K562 (cell line): ENCODE measurements around the gene CNDP1. TPM values are rescaled to one million over a fixed set of nuclear protein-coding genes. Genes with fewer than 3 reads are reported as not detected.

Source experiments
- ATAC-seq: fragments of 200-7000 bp; cut with Tn5 transposase; 3 replicates; pipeline ENCODE4 v1.9.1; 2020; ENCODE audit warnings: moderate library complexity
- BruUV-seq: library from RNA; stranded (reverse); fragments of 400-500 nt; replicated peaks from 2 replicates; lab custom pipeline; 2021; lab: Mats Ljungman, UMichigan
- CTCF ChIA-PET: fragments of 300-600 bp; formaldehyde crosslinking; extraction: SDS; loops from one replicate; lab custom pipeline; 2021; ENCODE audit warnings: low intra/inter-chr PET ratio; lab: Yijun Ruan, JAX
- POLR2A ChIA-PET: fragments of 300-600, 350-650 bp; sonication (Branson Sonifier 250); formaldehyde crosslinking; extraction: SDS; loops from one replicate; lab custom pipeline; 2021; ENCODE audit warnings: antibody characterized with exemption, inconsistent platforms; lab: Yijun Ruan, JAX
- DNase-seq, 4 experiments: peaks; one replicate each; pipeline versions ENCODE4 v3.0.0 to v3.0.0-alpha.2; 2011 to 2018; ENCODE audit warnings: low spot score in 3 of 4, mixed read lengths in 3 of 4; ENCODE audit errors: extremely low read depth in 1 of 4
- FAIRE-seq: peaks from 2 replicates; lab custom pipeline; 2011; peaks lifted over from hg19 to GRCh38; lab: Jason Lieb, UNC
- H2AFZ ChIP-seq: 2 replicates; pipeline ENCODE4 v1.6.0; 2011; ENCODE audit warnings: low read depth, low read length, control low read depth, inconsistent platforms
- H3K27ac ChIP-seq: fragments of 200-600 bp; 3 replicates; pipeline ENCODE4 v1.8.0; 2011; ENCODE audit warnings: low read depth, mild to moderate bottlenecking, control low read depth, inconsistent platforms, low read length, moderate library complexity, mixed read lengths; ENCODE audit errors: extremely low read depth
- H3K27me3 ChIP-seq, 2 experiments: fragments of 300-600 bp in 1 of 2; 2 replicates in 1 of 2; 3 replicates in 1 of 2; pipeline versions ENCODE4 v1.6.0 to v1.8.0; 2011; ENCODE audit warnings: inconsistent platforms in 2 of 2, low read length in 2 of 2, mild to moderate bottlenecking in 1 of 2, mixed read lengths in 1 of 2, moderate library complexity in 1 of 2; ENCODE audit not compliant: control insufficient read depth in 2 of 2, insufficient read depth in 2 of 2
- H3K36me3 ChIP-seq: fragments of 300-600 bp; 3 replicates; pipeline ENCODE4 v1.8.0; 2011; ENCODE audit warnings: mild to moderate bottlenecking, low read length, inconsistent platforms; ENCODE audit not compliant: control insufficient read depth, insufficient read depth
- H3K4me1 ChIP-seq, 2 experiments: fragments of 200-600 bp in 1 of 2; replicated peaks in 1 of 2; 2 replicates in 1 of 2; 3 replicates in 1 of 2; pipeline versions ENCODE4 v1.5.1 to v1.8.0; 2011; ENCODE audit warnings: inconsistent platforms in 2 of 2, low read length in 2 of 2, mild to moderate bottlenecking in 1 of 2, mixed read lengths in 1 of 2, moderate library complexity in 1 of 2; ENCODE audit not compliant: control insufficient read depth in 2 of 2, insufficient read depth in 2 of 2
- H3K4me2 ChIP-seq: 2 replicates; pipeline ENCODE4 v1.6.1; 2011; ENCODE audit warnings: low read length, control low read depth, inconsistent platforms, mixed read lengths; ENCODE audit not compliant: insufficient read depth
- H3K4me3 ChIP-seq: fragments of 200-600 bp; sonication (generic), shearing (Covaris generic); 2 replicates; pipeline ENCODE4 v1.5.1; 2016; ENCODE audit warnings: control low read depth, inconsistent platforms
- H3K79me2 ChIP-seq: fragments of 200-600 bp; 3 replicates; pipeline ENCODE4 v1.8.0; 2011; ENCODE audit warnings: low read length, inconsistent platforms; ENCODE audit not compliant: control insufficient read depth, insufficient read depth
- H3K9ac ChIP-seq, 2 experiments: 2 replicates each; pipeline versions ENCODE4 v1.6.0 to v1.6.1; 2011; ENCODE audit warnings: low read depth in 2 of 2, low read length in 2 of 2, control low read depth in 1 of 2, inconsistent platforms in 1 of 2, mild to moderate bottlenecking in 1 of 2, mixed read lengths in 1 of 2; ENCODE audit not compliant: insufficient read depth in 1 of 2
- H3K9me1 ChIP-seq: one replicate; pipeline ENCODE4 v1.6.0; 2011; ENCODE audit warnings: inconsistent platforms, mild to moderate bottlenecking, low read length, moderate library complexity; ENCODE audit not compliant: control insufficient read depth, insufficient read depth
- H3K9me3 ChIP-seq: replicated peaks from 2 replicates; pipeline ENCODE4 v1.5.1; 2011; ENCODE audit warnings: low read depth, low read length, inconsistent platforms; ENCODE audit not compliant: control insufficient read depth, insufficient read depth
- H4K20me1 ChIP-seq: replicated peaks from 2 replicates; pipeline ENCODE4 v1.6.1; 2011; ENCODE audit warnings: low read length, inconsistent platforms, mixed read lengths; ENCODE audit not compliant: control insufficient read depth, insufficient read depth
- ESRRA ChIP-seq: fragments of 450-650 bp; IDR thresholded peaks from 2 replicates; pipeline ENCODE4 v1.6.1; 2014; ENCODE audit warnings: low read depth, mild to moderate bottlenecking, moderate library complexity, borderline replicate concordance
- KAT2B ChIP-seq: IDR thresholded peaks from one replicate; pipeline ENCODE4 v1.6.1; 2012; ENCODE audit warnings: low read depth, mild to moderate bottlenecking, control low read depth, inconsistent platforms, low read length, moderate library complexity
- LARP7 ChIP-seq: fragments of 450-650 bp; IDR thresholded peaks from 2 replicates; pipeline ENCODE4 v1.6.1; 2016
- NFE2 ChIP-seq: IDR thresholded peaks from 2 replicates; pipeline ENCODE4 v1.6.1; 2014; ENCODE audit warnings: antibody characterized with exemption, low read depth
- PHF20 ChIP-seq: fragments of 450-650 bp; IDR thresholded peaks from 2 replicates; pipeline ENCODE4 v1.6.1; 2018; ENCODE audit not compliant: partially characterized antibody
- RBM17 ChIP-seq: fragments of 200-400 bp; formaldehyde crosslinking; IDR thresholded peaks from 2 replicates; pipeline ENCODE4 v1.6.1; 2017; ENCODE audit warnings: low read depth, mild to moderate bottlenecking, low read length, borderline replicate concordance
- RCOR1 ChIP-seq, 2 experiments: IDR thresholded peaks; 2 replicates each; pipeline ENCODE4 v1.6.1; 2012; ENCODE audit warnings: low read depth in 2 of 2, low read length in 2 of 2, borderline replicate concordance in 1 of 2, improper control_type of control experiment in 1 of 2
- RFX5 ChIP-seq: IDR thresholded peaks from 2 replicates; pipeline ENCODE4 v1.6.1; 2011; ENCODE audit warnings: low read depth, mild to moderate bottlenecking, improper control_type of control experiment, low read length
- ZBED1 ChIP-seq: IDR thresholded peaks from 2 replicates; pipeline ENCODE4 v1.6.1; 2014
- ZNF134 ChIP-seq: fragments of 250-450 bp; sonication (Bioruptor Pico); conservative IDR thresholded peaks from 2 replicates; pipeline ENCODE4 v1.4.0; 2020
- ZNF57 ChIP-seq: fragments of 450-650 bp; formaldehyde crosslinking; IDR thresholded peaks from 2 replicates; pipeline ENCODE4 v1.4.0; 2020; ENCODE audit warnings: mild to moderate bottlenecking, moderate library complexity
- ZNF707 ChIP-seq: fragments of 250-450 bp; sonication (Bioruptor Pico); conservative IDR thresholded peaks from 2 replicates; pipeline ENCODE4 v1.8.0; 2022; ENCODE audit warnings: inconsistent platforms, mild to moderate bottlenecking, moderate library complexity
- WGBS: fragments of 100-300 bp; shearing (Covaris generic); methylation state at CpG from one replicate; pipeline ENCODE4 v1.1.6; 2016; ENCODE audit warnings: low coverage, mixed read lengths; ENCODE audit not compliant: insufficient coverage; ENCODE audit errors: missing lambda C conversion rate; 5-methylcytosine and 5-hydroxymethylcytosine counted together
- in situ Hi-C: fragments of 300-500 bp; cut with MboI; formaldehyde crosslinking; loops from 4 replicates; pipeline ENCODE4 v1.15.0; 2018; ENCODE audit warnings: inconsistent platforms, mixed read lengths
- intact Hi-C: fragments of 100-400 bp; cut with micrococcal nuclease; formaldehyde crosslinking; loops from 2 replicates; pipeline ENCODE4 v1.14.2; 2022
- polyA plus RNA-seq, 8 experiments: library from polyadenylated mRNA; depleted of rRNA in 4 of 8; stranded (reverse) in 5 of 8; unstranded in 3 of 8; fragments of >200 nt; fragmentation: Nextera tagmentation in 2 of 8; fragmentation: Illumina TruSeq in 1 of 8; extraction: Ambion mirVana in 2 of 8; extraction: Trizol in 1 of 8; gene quantifications; 2 replicates each; pipeline versions ENCODE4 v1.2.1 to v1.2.3, GENCODE V29; 2011 to 2014; ENCODE audit warnings: inconsistent platforms in 1 of 8, missing spikeins in 1 of 8
- total RNA-seq, 7 experiments: library from RNA; depleted of rRNA in 6 of 7; stranded (reverse); fragments of >200 nt in 6 of 7; fragmentation: Illumina TruSeq in 2 of 7; extraction: Trizol in 2 of 7; gene quantifications; 2 replicates each; pipeline versions ENCODE4 v1.2.1 to v1.2.3, GENCODE V29; 2011 to 2021; ENCODE audit warnings: low replicate concordance in 1 of 7
- TF ChIP-seq, protein P1 (sequence below): fragments of 250-450 bp; sonication (Bioruptor Pico); IDR thresholded peaks from 2 replicates; pipeline ENCODE4 v1.8.0; 2022; ENCODE audit warnings: inconsistent platforms
- TF ChIP-seq, protein P2 (sequence below), 2 experiments: fragments of 450-650 bp; formaldehyde crosslinking in 1 of 2; IDR thresholded peaks; 2 replicates each; pipeline versions ENCODE4 v1.4.0 to v1.6.1; 2014 to 2020; ENCODE audit warnings: mild to moderate bottlenecking in 2 of 2, borderline replicate concordance in 1 of 2, low read depth in 1 of 2

Gene CNDP1
- total and polyA plus RNA-seq, 9 of the 15 experiments (the other 6 are each of a cell fraction or from before 2014, with no cell fraction given), result not detected

DNA sequence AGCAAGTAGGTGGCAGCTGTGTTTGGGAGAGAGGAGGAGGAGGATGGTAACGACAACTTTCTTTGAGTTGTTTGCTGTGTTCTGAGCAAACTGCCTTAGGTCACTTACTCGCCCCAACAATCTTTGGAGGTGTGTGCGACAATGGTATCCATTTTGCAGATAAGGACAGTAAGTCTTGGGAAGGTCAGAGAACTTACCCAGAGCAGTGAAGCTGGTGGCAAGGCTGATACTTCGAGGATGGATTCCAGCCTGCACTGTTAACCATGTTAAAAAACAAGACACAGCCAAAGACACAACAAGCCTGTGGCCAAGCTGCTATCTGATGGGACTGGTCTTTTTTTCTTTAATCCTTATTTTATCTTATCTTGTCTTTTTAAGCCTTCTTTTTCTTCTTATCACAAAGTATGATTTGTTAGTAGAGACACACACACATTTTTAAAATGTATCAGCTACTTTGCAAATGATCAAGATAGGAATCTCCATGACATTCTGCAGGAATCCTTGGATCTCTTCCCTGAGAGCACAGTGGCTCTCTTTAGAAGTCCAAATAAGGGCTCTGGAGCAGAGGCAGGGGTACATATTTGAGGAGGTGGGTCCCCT is 27.9 kb downstream of the CNDP1 start:
- WGBS, result 3% methylated on average over 4 of the region's 4 CpGs
- Histone ChIP-seq H3K9ac (no peak overlapping the region), H3K9me3 (no peaks in the 10 kb centered on the region), H3K4me3 (no peak overlapping the region), H3K4me1 (no peaks in the 10 kb centered on the region), H4K20me1 (no peaks in the 10 kb centered on the region), H2AFZ (no peak overlapping the region), H3K9me1 (no peaks in the 10 kb centered on the region), H3K4me2 (no peak overlapping the region), H3K79me2 (no peaks in the 10 kb centered on the region), H3K27me3 (peaks cover 8 to 17% of the 10 kb centered on the region in 2 experiments; a peak in 3 of 5 replicates), H3K27ac (no peak overlapping the region), H3K36me3 (no peaks in the 10 kb centered on the region)
- no peak for FAIRE-seq
- intact Hi-C loops (no loop called here), in situ Hi-C loops (no loop called here)
- ChIA-PET POLR2A (interaction anchor here (0.7 kb wide), 1 partner anchor 589 kb away, joined by 3 read pairs; no protein-coding TSS in a partner anchor), CTCF (no interaction called here)
- no TSS peak for BruUV-seq
- no peak for DNase-seq
- no peak for ATAC-seq
- TF ChIP-seq, protein P1, sequence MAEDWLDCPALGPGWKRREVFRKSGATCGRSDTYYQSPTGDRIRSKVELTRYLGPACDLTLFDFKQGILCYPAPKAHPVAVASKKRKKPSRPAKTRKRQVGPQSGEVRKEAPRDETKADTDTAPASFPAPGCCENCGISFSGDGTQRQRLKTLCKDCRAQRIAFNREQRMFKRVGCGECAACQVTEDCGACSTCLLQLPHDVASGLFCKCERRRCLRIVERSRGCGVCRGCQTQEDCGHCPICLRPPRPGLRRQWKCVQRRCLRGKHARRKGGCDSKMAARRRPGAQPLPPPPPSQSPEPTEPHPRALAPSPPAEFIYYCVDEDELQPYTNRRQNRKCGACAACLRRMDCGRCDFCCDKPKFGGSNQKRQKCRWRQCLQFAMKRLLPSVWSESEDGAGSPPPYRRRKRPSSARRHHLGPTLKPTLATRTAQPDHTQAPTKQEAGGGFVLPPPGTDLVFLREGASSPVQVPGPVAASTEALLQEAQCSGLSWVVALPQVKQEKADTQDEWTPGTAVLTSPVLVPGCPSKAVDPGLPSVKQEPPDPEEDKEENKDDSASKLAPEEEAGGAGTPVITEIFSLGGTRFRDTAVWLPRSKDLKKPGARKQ (CRISPR knock-in tag), result no peak
- TF ChIP-seq LARP7, result no peak
- no peak for TF ChIP-seq KAT2B
- no peak for TF ChIP-seq RFX5
- no peak for TF ChIP-seq RCOR1 (IDR thresholded peaks at IDR 0.05; ENCODE audit: borderline replicate concordance in 1 of 2, low read depth in 2 of 2, low read length in 2 of 2)
- TF ChIP-seq, protein P2, sequence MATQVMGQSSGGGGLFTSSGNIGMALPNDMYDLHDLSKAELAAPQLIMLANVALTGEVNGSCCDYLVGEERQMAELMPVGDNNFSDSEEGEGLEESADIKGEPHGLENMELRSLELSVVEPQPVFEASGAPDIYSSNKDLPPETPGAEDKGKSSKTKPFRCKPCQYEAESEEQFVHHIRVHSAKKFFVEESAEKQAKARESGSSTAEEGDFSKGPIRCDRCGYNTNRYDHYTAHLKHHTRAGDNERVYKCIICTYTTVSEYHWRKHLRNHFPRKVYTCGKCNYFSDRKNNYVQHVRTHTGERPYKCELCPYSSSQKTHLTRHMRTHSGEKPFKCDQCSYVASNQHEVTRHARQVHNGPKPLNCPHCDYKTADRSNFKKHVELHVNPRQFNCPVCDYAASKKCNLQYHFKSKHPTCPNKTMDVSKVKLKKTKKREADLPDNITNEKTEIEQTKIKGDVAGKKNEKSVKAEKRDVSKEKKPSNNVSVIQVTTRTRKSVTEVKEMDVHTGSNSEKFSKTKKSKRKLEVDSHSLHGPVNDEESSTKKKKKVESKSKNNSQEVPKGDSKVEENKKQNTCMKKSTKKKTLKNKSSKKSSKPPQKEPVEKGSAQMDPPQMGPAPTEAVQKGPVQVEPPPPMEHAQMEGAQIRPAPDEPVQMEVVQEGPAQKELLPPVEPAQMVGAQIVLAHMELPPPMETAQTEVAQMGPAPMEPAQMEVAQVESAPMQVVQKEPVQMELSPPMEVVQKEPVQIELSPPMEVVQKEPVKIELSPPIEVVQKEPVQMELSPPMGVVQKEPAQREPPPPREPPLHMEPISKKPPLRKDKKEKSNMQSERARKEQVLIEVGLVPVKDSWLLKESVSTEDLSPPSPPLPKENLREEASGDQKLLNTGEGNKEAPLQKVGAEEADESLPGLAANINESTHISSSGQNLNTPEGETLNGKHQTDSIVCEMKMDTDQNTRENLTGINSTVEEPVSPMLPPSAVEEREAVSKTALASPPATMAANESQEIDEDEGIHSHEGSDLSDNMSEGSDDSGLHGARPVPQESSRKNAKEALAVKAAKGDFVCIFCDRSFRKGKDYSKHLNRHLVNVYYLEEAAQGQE (IDR thresholded peaks at IDR 0.05; ENCODE audit: borderline replicate concordance), result no peak
- TF ChIP-seq, protein P2 (CRISPR knock-in tag; IDR thresholded peaks at IDR 0.05; ENCODE audit: low read depth), result no peak
- no peak for TF ChIP-seq PHF20
- no peak for TF ChIP-seq ZNF707 (CRISPR knock-in tag)
- no peak for TF ChIP-seq ZNF57 (CRISPR knock-in tag)
- no peak for TF ChIP-seq NFE2
- TF ChIP-seq ZNF134, result no peak
- no peak for TF ChIP-seq RBM17
- TF ChIP-seq ESRRA, result no peak
- no peak for TF ChIP-seq ZBED1
